HUES48 (cell line): ENCODE results near the gene COL6A3.
"Not testable (repeated sequence)": the region's sequence is repeated elsewhere in the genome, so short reads cannot be mapped to it uniquely, and the experiment has no call there.

Source experiments
- H3K27ac ChIP-seq: one replicate; pipeline ENCODE4 v1.7.0; 2013; ENCODE audit warnings: low read depth, low read length, inconsistent platforms
- H3K27me3 ChIP-seq: 2 replicates; pipeline ENCODE4 v1.6.1; 2013; ENCODE audit warnings: mild to moderate bottlenecking, low read length; ENCODE audit not compliant: control insufficient read depth, insufficient read depth
- H3K36me3 ChIP-seq: 2 replicates; pipeline ENCODE4 v1.6.1; 2013; ENCODE audit warnings: low read length; ENCODE audit not compliant: control insufficient read depth, insufficient read depth
- H3K4me1 ChIP-seq: 2 replicates; pipeline ENCODE4 v1.6.1; 2013; ENCODE audit warnings: mild to moderate bottlenecking, low read length; ENCODE audit not compliant: control insufficient read depth, insufficient read depth
- H3K4me3 ChIP-seq: 2 replicates; pipeline ENCODE4 v1.5.1; 2013; ENCODE audit warnings: mild to moderate bottlenecking, low read depth, low read length
- H3K9ac ChIP-seq: 2 replicates; pipeline ENCODE4 v1.6.1; 2013; ENCODE audit warnings: mild to moderate bottlenecking, low read depth, low read length, moderate library complexity
- H3K9me3 ChIP-seq: 2 replicates; pipeline ENCODE4 v1.6.1; 2013; ENCODE audit warnings: low read length; ENCODE audit not compliant: control insufficient read depth, insufficient read depth

COL6A3 gene

DNA sequence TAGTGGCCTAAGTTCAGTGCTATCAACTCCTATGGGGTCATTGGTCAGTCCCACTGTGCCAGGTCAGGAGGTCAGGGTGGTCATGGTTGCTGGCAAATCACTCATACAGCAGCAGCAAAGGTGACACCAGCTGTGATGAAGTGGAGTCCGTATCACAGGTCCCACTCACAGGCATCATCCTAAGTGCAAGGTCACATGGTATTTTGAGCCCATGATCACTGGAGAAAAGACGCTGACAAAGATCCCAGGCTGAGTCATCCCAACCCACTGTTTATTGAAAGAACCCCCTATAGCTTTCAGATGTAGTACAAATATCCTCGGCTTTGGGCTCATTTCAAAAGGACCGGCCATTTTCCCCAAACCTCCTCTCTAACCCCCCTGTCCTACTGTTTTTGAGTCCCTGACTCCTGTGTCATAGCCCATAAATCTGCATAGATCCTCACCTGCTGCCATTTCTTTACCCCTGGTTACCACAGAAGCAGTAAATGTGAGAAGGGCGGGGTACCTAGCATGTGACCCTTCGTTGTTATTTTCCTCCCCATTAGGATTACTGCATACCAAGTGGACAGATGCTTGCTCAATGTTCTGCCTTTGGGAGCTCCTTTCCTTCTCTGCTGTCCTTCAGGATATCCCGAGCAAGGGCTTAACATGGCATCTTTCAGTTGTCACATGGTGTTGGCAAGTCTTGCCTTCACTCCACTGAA, 107.7 kb downstream of the COL6A3 start:
- peaks cover 18% of the 10 kb centered on the region for H3K9me3 ChIP-seq
- H3K27ac ChIP-seq, result no peak overlapping the region
- H3K4me3 ChIP-seq, result no peak overlapping the region

DNA sequence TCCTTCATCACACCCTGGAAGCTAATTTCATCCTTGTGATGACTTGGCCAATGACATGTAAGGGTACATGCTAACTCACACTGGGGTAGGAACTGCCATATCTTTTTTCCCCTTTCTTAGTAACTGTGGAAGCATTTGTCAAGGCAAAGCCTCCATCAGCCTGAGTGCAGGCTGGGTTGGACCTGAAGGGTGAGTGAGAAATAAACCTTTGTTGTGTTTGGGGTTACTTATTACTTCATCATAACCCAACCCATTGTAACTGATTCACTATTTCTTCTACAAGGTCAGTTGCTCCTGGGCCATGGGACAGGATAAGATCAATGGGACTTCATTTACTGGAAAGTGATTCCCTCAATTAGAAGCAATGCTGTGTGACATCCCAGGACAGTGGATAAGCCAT, 108.4 kb downstream of the COL6A3 start:
- Histone ChIP-seq H3K9me3 (peaks cover 18% of the 10 kb centered on the region), H3K4me1 (no peaks in the 10 kb centered on the region; the same call in 1 of the 2 replicates), H3K9ac (no peak overlapping the region), H3K4me3 (no peak overlapping the region), H3K36me3 (no peaks in the 10 kb centered on the region), H3K27ac (no peak overlapping the region), H3K27me3 (no peaks in the 10 kb centered on the region)

More for the DNA sequence above, 107.7 kb downstream of the COL6A3 start:
- no peaks in the 10 kb centered on the region; the same call in 1 of the 2 replicates for H3K4me1 ChIP-seq
- H3K27me3 ChIP-seq, result no peaks in the 10 kb centered on the region
- H3K36me3 ChIP-seq, result no peaks in the 10 kb centered on the region
- no peak overlapping the region for H3K9ac ChIP-seq

DNA sequence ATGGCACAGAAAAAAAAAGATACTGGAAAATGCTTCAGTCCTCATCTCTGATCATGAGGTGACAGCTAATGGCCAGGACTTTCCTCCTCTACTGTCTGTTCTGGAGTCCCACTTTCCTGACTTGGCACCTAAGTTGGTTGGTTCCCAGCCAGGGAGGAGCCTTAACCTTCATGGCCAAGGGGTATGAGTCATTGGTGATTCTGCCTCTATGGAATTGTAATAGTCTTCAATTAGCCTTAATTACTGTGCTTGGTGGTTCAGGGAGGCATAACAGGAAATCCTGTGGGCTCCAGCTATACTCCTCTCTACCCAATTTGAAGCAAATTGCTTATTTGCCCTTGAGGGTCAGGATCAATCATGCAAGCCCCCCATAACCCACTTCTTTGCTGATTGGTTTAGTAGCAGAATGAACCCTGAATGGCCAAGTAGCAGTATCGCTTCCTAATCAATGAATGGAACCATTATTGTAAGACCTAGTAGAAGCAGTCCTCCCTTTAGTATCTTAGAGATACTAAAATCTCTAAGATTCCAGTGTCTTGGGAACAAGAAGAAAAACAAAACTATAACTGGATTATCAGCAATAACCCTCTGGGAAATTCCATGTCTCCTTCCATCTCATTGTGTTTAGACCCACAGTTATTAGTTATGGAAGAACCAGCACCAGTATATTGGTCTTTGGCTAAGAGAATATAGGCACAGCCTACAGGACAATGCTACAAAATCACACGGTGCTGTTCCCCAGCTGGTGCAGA, 109.0 kb downstream of the COL6A3 start:
- Histone ChIP-seq H3K27ac (no peak overlapping the region), H3K27me3 (no peaks in the 10 kb centered on the region), H3K9ac (no peak overlapping the region), H3K36me3 (no peaks in the 10 kb centered on the region), H3K9me3 (peaks cover 18% of the 10 kb centered on the region), H3K4me3 (no peak overlapping the region), H3K4me1 (no peaks in the 10 kb centered on the region)

DNA sequence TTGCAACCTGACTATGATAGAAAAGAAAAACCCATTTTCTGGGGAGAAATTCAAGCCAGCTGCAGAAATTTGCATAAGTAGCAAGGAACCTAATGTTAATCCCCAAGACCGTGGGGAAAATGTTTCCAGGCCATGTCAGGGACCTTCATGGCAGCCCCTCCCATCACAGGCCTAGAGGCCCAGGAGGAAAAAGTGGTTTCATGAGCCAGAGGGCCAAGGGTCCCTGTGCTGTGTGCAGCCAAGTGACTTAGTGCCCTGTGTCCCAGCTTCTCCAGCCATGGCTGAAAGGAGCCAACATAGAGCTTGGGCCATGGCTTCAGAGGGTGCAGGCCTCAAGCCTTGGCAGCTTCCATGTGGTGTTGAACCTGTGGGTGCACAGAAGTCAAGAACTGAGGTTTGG, 110.7 kb downstream of the COL6A3 start:
- H3K4me1 ChIP-seq, H3K4me3 ChIP-seq, H3K27ac ChIP-seq, H3K36me3 ChIP-seq, H3K27me3 ChIP-seq, H3K9ac ChIP-seq: not testable (repeated sequence)
- H3K9me3 ChIP-seq, result peaks cover 18% of the 10 kb centered on the region

DNA sequence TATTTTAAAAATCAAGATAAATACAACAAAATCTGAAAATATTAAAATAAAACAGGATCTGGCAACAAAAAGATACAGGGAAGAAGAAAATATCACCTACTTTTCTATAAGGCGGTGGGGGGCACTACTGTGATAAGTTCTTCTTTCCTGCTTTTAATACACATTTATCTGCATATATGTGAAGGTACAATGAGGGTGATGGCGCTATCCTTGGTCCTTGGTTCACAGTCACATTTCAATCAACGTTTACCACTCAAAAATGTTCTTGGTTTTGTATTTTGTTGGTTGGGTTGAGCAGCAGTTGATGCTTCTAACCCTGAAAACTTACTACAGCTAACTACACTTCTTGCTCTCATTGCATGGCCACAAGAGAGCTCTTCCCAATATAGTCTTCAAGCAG, 112.4 kb downstream of the COL6A3 start:
- peaks cover 18% of the 10 kb centered on the region for H3K9me3 ChIP-seq
- no peaks in the 10 kb centered on the region for H3K36me3 ChIP-seq
- H3K27me3 ChIP-seq, result no peaks in the 10 kb centered on the region
- H3K9ac ChIP-seq, result no peak overlapping the region
- H3K4me3 ChIP-seq, result no peak overlapping the region
- H3K4me1 ChIP-seq, result no peaks in the 10 kb centered on the region
- H3K27ac ChIP-seq, result no peak overlapping the region

DNA sequence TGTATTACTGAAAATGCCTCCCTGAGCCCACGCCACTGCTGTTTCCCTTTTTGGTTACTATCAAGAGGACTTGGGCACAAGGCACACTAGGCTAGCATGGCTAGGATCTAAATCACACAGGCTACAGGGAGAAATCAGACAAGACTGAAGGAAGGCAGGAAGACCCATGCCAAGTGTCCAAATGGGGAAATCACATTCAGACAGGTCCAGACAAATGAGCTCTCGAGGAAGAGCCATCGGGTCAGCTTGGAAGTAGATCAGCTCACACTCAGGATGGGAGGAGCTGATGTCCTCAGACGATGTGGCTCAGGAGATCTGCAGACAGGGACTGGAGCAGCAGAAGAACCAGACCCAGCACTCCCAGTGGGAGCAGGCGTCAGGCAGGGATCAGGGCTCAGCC, 113.2 kb downstream of the COL6A3 start:
- Histone ChIP-seq H3K27ac (no peak overlapping the region), H3K4me1 (no peaks in the 10 kb centered on the region), H3K9me3 (peaks cover 18% of the 10 kb centered on the region), H3K27me3 (no peaks in the 10 kb centered on the region), H3K4me3 (no peak overlapping the region), H3K36me3 (no peaks in the 10 kb centered on the region), H3K9ac (no peak overlapping the region)

DNA sequence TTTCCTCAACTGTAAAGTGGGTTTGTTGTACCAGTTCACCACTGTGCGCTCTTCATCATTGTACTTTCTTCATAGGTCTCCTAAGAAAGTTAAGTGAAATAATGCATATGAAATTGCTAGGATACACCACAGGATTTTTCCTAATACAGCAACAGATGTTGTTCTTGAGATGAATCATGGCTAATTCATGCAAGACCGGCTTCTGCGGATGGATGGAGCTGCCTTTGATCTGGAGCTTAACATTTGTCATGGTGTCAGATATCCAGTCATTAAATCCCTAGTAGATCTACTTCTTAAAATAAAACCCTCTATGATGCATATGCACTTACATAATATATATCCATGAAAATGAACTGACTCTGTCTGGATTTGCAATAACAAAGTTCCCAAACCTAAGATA, 114.1 kb downstream of the COL6A3 start:
- no peak overlapping the region for H3K9ac ChIP-seq

DNA sequence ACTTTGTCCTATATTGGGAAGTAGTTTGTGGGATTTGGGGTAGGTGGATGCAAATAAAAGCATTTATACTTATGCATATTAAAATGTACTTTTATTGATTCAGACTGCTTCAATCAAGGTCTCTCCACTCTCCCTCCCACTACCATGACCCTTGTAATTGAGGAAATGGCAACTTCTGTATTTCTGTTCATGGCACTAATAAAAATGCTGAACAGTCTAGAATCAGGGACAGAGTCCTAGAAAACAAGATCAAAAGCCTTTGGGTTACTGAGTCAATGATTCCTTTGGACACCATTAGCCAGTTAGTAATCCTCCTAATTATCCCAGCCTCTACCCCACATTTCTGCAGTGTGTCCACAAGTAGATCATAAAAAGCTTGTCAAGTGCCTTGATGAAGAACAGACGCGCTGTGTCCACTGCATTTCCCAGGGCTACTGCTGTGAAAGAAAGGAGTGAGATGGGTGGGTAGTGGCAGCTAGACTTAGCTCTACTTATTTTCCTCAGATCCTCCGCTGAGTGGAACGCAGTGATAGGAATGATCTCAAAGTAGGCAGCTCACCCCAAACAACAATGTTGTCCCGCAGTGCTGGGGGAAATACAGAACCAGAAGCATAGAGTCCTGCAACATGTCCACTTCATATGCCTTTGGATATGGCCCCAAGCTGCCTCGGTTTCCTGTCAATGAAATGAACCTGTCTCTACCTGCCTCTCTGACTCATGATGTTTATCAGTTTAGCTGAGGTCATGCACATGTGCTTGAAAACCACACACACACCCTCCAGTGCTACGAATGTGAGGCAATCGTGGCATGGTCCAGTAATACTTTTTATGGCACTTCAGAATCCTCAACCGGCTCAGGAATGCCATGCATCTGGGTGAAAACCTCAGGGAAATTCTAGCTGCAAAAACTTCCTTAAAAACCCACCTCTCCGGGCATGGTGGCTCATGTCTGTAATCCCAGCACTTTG, 115.5 kb downstream of the COL6A3 start:
- Histone ChIP-seq H3K27me3 (no peaks in the 10 kb centered on the region), H3K27ac (no peak overlapping the region), H3K9ac (no peak overlapping the region), H3K4me1 (peaks cover 5% of the 10 kb centered on the region; the same call in 1 of the 2 replicates), H3K36me3 (no peaks in the 10 kb centered on the region), H3K4me3 (no peak overlapping the region), H3K9me3 (peaks cover 4% of the 10 kb centered on the region)

More for the DNA sequence above, 114.1 kb downstream of the COL6A3 start:
- Histone ChIP-seq H3K4me1 (no peaks in the 10 kb centered on the region), H3K36me3 (no peaks in the 10 kb centered on the region), H3K9me3 (peaks cover 18% of the 10 kb centered on the region), H3K4me3 (no peak overlapping the region), H3K27ac (no peak overlapping the region), H3K27me3 (no peaks in the 10 kb centered on the region)

DNA sequence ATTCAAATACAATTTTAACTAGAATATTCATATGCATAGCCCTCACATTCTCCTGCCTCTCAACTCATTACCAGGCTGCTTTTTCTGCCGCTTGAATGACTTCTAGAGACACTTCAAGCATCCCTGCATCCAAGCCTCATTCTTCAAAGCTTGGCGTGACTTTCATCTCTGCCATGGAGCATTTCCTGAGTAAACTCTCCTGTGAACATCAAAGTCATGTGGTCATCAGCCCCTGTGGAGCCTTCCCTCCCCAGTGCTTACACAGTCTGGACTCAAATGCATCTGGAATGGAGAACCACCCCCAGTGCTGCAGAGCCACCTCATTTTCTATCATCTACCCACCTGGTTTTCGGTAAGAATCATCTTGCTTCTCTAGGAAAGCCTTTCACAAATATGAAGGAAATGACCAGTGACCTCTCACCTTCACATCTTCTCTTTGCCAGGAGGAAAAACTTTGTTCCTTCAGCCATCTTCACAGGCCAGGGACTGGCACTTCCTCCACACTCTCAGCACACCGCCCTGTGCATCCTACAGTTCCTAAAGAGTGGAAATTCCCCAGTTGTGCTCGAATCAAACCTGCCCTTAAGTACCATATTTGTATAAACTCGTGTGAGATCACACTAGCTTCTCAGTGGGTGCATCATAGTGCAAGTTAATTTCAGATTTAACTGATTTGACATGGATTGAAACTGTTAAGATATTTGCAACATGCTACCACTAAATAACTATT, 116.4 kb downstream of the COL6A3 start:
- Histone ChIP-seq H3K27ac (no peak overlapping the region), H3K9me3 (no peaks in the 10 kb centered on the region; the same call in 1 of the 2 replicates), H3K4me3 (no peak overlapping the region), H3K27me3 (no peaks in the 10 kb centered on the region), H3K4me1 (peaks cover 5% of the 10 kb centered on the region; the same call in 1 of the 2 replicates), H3K36me3 (no peaks in the 10 kb centered on the region), H3K9ac (no peak overlapping the region)

DNA sequence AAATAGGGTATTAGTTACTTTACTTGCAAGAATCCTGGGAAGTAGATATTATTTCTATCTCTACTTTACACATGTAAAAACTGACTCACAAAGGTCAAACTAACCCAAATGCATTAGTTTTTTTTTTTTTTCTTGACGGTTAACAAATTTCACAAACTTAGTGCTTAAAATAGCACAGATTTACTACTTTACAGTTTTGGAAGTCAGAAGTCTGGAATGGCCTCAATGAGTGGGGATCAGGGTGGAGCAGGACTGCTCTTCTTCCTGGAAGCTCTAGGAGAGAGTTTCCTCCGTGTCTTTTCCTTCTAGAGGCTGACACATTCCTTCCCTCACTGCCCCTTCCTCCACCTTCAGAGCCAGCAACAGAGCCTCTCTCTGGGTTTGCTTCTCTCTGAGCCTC, 117.2 kb downstream of the COL6A3 start:
- no peak overlapping the region for H3K27ac ChIP-seq
- no peak overlapping the region for H3K4me3 ChIP-seq
- H3K36me3 ChIP-seq, result no peaks in the 10 kb centered on the region
- H3K4me1 ChIP-seq, result peaks cover 5% of the 10 kb centered on the region; the same call in 1 of the 2 replicates
- no peaks in the 10 kb centered on the region for H3K9me3 ChIP-seq
- no peak overlapping the region for H3K9ac ChIP-seq
- no peaks in the 10 kb centered on the region for H3K27me3 ChIP-seq
